NCI-H446 treated with DMSO at 0.1 percent for 48 hours (cell line): ENCODE results near the gene PLA1A.

Experiments
- DNase-seq: peaks from one replicate; lab custom pipeline; 2025; lab: John Stamatoyannopoulos, UW

Gene PLA1A

DNA sequence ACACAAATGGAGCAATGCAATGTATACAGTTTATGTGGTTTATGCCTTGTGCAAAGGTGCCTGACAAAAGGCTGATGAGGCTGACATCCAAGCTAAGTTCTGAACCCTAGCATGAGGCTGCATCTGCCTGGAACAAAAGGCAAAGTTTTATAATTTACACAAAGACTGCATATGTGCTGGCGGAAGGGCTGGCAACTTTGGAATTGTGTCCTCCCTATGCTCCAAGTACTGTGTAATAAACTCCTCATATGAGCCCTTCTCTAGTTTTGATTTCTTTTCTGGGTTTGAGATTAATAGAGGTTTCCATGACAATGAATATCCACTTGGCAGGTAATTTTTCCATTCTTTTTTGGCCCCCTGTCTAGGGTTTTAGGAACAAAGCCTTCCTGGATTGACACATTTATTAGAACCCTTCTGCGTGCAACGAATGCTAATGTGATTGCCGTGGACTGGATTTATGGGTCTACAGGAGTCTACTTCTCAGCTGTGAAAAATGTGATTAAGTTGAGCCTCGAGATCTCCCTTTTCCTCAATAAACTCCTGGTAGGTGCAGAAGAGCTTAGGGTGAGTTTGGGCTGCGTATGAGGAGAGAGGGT is 10.8 kb downstream of the PLA1A start:
- DNase-seq: no peak

DNA sequence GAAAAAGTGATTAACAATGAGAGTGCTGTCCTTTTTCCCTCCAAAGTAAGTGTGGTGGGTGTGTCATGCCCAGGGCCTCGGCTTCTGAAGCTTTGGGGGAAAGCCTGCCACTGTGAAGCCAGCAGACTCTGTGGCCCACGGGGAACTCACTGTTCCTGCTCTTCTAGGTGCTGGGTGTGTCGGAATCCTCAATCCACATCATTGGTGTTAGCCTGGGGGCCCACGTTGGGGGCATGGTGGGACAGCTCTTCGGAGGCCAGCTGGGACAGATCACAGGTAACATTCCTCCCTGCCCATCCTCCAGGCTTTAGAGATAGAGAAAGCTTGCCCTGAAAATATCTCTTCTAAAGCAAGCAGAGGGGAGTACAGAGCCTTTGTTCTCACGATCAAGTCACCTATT is 11.6 kb downstream of the PLA1A start:
- DNase-seq: no peak

DNA sequence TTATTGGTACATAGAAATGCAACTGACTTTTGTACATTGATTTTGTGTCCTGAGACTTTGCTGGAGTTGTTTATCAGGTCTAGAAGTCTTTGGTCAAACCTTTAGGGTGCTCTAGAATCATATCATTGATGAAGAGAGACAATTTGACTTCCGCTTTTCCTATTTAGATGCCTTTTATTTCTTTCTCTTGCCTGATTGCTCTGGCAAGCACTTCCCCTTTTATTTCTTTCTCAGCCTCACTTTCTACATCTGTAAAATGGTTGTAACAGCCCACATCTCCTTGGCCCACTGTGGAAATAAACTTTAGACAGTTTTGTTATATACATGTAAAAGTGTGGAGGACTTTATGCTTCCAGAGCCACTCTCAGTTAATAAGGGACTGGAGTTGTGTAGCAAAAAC is 14.0 kb downstream of the PLA1A start:
- no peak for DNase-seq

DNA sequence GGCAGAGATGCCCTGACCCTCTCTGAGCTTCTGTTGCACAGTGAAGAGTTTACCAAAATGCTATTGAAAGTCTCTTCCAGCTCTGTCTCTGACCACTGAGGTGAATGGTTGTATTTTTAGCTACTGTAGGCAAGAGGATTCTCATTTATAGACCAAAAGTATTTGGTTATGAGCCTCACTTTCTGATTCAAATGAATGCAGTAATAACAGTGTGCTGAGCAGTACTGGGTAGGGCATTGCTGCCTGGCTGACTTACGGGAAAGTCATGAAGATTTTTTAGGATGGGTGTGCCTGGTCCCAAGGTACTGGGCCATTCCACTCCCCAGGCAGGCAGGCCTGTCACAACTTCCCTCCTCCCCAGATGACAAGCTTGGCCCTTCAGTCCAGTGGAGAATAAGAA is 15.5 kb downstream of the PLA1A start:
- DNase-seq: no peak

DNA sequence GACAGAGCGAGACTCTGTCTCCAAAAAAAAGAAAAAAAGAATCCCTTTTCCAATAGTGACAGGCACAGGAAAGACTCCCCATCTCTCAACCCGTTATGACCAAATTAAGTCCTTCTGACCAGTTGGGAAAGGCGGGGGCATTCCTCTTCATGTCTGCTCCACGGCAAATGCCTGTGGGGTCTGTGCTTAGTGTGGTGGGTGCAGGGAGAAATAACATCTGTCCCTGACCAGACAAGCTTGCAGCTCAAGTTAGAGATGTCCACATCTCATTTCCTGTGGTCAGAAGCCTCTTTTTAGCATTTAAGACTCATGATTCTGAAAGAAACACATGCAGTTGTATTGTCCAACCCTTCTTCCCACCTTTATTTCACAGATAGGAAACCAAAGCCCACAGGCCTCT is 16.2 kb downstream of the PLA1A start:
- DNase-seq: no peak

DNA sequence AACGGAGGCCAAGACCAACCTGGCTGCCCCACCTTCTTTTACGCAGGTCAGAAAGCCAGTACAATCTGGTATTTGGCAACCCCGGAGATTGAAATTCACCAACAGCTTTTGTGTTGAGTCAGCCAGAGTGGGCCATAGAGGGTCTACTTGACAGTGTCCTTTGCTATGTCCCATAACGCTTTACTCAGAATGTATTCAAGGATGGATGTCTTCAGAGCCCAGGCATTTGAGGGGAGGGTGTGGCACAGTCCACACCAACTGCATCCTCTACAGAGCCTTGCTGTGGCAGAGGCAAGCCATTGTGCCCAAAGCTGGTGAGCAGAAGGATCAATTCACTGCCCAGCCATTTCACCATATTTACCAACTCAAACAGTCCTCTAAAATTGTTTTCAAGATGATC is 18.4 kb downstream of the PLA1A start:
- no peak for DNase-seq

DNA sequence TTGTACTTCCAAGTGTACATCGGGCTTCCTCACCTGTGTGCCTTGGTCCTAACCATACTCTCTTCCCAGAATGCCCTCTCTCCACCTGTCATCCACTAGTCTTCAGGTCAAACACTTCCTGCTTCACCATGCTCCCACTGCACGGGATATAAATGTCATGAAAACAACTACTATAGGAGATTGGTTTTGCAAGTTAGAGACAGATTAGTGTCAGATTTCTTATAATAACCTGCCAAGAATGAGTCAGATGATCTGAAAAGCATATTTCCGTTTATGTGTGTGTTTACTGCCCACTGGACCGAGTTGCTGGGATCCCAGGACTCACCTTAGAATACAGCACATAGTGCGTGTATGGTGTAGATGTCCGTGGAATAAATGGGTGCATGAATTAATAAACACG is 21.4 kb downstream of the PLA1A start:
- no peak for DNase-seq

DNA sequence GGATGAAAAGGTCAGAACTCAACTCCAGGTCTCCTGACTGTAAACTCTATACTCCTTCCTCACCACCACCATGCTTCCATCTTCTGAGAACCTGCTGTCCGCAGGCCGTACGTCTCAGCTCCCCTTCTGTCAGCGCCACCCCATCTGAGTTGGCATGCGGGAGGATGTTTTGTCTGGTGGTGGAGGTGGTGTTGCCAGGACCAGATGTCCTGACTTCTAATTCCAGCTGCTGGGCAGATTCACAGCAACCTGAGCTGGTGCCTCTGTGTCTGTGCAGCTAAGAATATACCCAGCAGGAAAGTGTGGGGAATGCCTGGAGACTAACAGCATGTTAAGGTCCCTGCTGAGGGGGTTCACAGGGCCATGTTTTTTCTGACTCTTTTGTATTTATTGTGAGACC is 23.2 kb downstream of the PLA1A start:
- DNase-seq: no peak

DNA sequence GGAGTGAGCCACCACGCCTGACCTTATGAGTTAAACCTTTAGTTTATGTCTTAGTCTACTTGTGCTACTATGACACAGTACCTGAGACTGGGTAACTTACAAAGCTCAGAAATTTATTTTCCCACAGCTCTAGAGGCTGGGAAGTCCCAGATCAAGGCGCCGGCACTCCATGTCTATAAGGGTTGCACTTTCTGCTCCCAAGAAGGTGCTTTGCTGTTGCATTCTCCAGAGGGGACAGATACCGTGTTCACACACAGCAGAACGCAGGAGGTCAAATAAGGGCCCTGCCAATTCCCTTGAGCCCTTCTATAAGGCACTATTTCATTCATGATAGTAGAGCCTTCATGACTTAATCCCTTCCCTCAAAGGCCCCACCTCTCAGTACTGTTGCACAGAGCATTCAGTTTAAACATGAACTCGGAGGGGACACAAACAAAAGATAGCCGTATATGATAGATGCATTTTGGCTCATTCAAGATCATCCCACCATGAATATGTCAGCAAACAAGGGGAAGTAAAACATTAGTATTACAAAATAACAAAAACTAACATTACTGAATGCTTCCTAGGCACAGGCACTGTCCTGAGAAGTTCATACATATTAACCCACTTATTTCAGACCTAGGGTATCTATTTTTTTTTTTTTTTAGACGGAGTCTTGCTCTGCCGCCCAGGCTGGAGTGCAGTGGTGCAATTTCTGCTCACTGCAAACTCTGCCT is 26.5 kb downstream of the PLA1A start:
- DNase-seq: no peak

DNA sequence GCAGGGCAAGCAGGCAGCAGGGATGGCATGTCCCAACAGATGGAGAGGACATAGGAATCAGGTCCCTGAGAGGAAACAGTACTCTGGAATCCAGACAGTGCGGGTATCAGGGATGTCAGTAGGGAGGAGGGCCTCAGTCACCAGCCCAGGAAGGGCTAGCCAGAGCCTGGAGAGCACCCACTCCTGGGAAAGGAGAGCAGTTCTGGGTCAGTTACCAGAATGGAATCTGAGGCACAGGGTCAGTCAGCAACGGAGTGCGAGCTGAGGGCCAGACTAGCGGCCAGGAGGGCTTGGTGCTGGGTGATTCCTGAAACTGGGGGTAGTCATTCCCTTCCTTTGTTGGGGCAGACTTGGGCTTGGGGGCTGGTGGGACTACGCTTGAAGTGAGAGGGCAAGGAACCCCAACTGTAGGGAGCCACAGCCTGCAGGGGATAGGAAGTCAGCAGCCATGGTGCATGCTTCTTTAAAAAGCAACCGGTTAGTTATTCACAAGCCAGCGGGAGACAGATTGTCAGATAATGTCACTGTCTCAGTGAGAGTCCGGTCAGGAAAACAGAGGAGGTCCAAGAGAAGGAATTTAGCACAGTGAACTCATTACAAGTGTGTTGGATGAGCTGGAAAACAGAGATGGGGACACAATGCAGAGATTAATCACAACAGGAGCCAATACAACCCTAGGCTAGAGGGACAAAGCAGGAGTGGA is 27.9 kb downstream of the PLA1A start:
- DNase-seq: no peak

DNA sequence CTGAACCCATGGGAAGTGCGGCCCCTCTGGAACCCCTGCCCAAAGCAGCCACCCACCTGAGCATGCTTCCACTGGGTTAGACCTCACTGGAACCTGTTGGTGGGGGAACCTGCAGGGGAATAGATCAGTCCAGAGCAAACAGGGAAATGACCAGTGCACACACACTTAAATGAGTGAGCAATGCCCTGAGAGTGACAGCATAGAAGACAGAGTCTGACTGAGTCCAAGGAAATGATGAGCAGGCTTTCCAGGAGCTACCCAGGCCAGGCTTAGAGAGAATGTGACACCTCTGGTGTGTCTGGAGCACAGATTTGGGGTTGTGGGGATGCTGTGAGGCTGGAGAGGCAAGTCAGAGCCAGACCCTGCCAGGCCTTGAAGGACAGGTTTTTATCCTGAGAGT is 28.5 kb downstream of the PLA1A start:
- DNase-seq: no peak

DNA sequence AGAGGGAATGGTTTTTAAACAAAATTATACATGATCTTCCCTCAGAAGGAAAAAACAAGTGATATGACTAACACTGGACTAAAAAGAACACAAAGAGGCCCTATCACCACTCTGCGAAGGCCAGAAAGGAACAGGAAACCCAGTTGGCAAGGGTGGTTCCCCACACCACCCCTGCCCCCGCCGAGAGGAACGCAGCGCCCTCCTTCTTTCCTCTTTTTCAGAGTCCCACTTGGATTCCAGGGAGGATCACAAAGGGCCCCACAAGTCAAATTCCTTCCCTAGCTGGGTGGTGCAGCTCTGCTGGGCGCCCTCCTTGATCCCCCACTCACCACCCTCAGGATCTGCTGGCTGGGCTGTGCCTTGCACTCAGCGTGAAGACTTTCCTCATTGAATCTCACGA is 29.8 kb downstream of the PLA1A start:
- no peak for DNase-seq

DNA sequence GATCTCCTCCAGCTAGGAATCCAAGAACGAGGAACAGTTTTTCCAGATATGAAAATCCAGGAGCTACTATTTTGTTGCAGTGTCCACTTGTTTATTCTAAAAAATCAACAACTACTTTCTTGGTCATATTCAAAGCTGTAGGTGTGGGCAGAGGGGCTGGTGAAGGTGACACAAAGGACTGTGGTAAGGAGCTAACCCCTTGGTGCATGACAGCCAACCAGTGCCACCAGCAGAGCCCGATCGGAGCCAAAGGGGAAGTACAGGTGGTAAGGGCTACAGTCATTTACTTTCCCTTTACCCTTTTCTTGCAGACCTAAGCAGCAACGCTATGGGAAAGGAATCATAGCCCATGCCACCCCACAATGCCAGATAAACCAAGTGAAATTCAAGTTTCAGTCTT is 30.7 kb downstream of the PLA1A start:
- DNase-seq: no peak

DNA sequence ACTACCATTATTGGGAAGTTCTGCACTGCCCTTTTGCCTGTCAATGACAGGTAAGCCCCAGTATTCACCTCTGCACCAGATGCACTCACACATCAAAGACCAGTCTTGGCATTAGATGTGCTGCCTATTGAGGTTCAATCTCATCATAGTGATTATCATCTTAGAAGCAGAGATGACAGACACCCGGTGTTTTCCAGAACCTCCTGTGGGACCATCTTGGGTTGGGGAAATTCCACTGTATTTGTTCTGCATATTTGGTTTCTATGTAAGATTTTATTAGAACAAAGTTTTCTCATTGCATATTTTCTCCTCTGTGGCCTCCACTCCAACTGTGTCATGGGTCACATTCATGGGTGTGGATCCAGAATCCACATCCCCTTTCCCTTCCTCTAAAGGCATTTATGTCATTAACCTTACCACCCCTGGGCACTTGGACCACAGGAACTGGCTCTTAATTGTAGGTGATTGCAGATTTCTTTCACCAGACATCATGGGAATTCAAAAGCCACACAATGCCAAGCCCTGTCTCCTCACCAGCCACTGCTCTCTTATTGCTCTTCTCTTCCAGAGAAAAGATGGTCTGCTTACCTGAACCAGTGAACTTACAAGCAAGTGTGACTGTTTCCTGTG is 31.2 kb downstream of the PLA1A start:
- DNase-seq: no peak

DNA sequence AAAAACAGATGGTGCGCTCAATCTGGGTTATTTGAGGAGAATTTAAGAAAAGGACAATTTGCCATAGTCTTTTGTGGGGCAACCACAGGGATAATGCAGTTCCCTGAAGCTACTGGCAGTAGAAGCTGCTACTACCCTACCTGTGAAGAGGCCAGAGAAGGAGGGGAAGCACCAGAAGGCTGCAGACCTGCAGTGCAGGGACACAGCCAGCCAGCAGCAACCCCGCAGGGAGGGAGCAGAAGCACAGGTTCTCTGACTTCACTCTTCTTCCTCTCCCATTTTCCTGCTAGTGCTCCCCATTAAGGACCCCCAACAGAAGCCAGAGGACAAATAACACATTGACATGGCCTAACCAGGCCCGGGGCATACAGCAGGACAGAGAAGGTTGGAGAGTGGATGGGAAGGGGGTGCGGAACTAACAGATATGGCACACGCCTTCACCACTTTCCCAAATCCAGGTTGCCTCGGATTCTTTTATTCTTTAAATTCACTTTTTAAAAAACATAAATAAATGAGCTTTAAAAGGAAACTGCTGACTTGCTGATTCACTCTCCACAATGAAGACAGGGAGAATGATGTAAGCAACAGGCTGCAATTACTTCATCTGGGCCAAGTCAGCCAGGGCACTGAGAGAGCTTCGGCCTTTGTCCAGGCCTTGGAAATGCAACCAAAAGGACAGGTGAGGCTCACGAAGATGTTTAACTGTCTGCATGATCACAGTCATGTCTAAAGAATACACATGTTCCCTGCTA is 32.6 kb downstream of the PLA1A start:
- no peak for DNase-seq

DNA sequence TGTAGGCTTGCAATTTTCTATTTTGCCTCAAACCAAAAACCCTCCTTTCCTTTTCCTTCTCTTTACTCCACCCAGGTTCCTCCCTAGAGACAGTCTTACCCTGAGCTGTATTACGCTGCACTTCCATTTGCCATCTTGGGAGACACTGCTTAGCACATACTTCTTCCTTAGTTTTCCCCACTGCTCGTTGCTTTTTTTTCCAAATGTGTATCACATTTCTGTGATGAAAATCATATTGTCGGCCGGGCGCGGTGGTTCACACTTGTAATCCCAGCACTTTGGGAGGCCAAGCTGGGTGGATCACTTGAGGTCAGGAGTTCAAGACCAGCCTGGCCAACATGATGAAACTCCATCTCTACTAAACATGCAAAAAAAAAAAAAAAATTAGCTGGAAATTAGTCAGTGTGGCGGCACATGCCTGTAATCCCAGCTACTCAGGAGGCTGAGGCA is 33.2 kb downstream of the PLA1A start:
- no peak for DNase-seq

DNA sequence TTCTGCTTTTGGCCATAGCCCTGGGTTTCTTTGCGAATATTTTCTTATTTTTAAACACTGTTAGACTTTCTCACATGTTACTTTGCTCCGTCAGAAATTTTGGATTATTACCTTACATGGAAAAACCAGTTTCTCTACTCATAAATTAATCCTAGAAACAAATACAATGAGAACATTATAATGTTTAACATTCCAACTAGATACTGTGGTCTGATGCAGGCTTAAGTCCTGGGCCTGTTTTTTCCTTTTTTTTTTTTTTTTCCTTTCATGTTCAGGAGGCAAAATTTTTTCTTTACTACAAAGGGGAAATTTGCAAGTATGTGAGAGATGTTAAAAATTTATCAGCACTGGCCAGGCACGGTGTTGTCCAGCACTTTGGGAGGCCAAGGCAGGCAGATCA is 33.8 kb downstream of the PLA1A start:
- DNase-seq: no peak

DNA sequence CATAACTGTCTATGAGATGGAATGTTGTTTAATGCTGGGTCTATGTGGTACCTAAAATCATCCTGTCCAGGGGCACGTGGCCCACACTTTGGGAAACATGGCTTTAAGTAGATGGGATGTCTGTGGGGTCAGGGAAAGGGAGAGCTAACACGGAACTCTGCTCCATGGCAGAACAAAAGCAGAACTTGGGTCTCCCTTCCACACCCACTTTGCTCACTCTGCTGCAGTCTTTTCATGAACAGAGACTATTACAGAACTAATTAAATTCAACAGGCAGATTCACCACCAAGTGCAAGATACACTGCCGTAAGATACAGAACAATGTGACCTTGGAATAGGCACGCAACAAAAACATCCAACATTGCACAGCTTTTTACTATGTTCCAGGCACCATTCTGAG is 34.5 kb downstream of the PLA1A start:
- no peak for DNase-seq

DNA sequence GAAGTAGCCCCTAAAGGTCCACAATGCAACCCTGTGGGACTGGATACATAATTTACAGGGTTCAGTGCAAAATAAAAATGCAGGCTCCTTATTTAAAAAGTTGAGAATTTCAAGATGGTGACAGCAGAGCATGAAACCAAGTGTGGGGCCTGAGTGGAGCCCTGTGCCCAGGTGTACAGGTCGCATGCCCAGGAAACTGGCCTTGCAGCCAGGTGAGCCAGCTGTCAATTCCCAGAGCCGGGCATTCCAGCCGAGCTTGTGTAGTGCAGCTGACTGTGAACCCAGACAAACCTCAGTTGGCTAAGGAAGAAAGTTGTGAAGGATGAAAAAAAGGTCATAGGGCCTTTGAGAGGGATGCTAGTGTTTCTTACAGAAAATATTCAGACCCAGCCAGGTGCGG is 35.1 kb downstream of the PLA1A start:
- no peak for DNase-seq

DNA sequence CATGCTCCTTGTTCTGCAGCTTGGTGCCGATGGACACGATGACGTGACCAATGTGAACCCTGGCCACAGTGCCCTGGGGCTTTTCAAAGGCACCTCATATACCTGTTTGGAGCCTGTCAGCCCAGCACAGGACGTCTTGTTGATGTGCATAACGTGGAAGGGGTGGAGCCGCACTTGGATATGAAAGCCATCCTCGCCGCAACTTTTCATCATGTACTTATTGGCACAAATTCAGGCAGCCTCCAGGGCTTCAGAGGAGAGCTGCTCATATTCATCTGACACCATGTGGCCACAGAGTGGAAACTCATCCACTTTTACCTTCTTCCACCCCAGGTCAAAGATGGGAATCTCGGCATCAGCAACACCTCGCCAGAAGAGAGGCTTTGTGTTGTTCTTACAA is 38.0 kb downstream of the PLA1A start:
- no peak for DNase-seq

DNA sequence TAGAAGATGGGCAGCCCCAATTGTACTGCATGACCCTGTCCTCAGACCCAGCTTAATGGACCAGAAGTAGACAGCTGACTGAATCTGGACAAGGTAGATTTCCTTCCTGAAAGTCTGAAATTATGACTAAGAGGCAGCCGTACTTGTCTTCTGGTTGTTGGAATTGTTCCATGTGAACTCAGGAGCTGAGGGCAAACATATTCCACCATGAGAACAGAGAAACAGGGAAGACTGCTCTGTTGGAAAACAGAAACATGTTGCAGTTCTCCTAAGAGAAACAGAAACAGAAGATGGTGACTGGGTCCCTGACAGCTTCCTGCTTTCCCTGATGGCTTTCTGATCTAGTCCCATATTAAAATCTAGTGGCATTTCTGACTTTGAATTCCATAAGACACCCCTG is 38.6 kb downstream of the PLA1A start:
- DNase-seq: no peak

DNA sequence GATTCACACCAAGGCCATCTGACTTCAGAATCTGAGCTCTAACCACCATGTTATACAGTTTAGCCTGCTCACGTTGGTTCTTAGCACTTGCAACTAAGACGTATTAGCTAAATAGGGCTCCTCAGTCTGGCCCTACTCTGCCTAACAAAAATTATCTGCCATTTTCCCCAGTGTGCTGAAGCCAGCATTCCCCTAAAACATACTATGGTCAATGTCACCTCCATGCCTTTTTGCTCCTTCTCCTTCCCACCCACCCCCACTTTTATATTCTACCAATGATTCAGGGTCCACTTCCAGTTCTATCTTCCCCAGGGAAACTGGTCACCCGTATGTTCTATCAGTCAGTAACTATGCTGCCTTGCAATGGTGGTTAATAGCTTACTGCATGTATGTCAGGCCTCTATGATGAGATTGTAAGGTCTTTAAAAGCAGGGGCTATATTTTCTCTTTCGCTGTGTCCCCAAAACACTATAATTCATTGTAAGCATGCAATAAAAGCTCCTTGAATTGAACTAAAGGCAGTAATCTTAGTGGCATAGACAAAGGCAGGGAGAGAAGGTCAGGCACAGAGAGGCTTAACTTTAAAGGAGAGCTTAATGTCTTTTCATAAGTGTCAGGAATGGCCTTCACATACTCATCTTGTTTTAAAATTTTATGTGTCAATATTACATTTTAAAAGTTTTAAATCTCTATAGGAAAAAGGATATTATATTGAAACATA is 39.4 kb downstream of the PLA1A start:
- DNase-seq: no peak
